VCaP (cell line): ENCODE measurements around the gene MTRR.
A peak's percentile ranks its signal among the peaks of the same experiment; 100 is the strongest.

Source experiments
- H3K27ac ChIP-seq: fragments of 450-650 bp; 2 replicates; pipeline ENCODE4 v1.5.1; 2017
- CTCF ChIP-seq: fragments of 450-650 bp; conservative IDR thresholded peaks from 2 replicates; pipeline ENCODE4 v1.5.1; 2017; ENCODE audit warnings: mild to moderate bottlenecking, moderate library complexity

Gene MTRR

GRCh38 chr5:7894439-7894838, 25.5 kb downstream of the MTRR start:
- no peak for TF ChIP-seq CTCF
- H3K27ac ChIP-seq = no peak overlapping the region

GRCh38 chr5:7894860-7895259, 25.9 kb downstream of the MTRR start:
- no peak overlapping the region for H3K27ac ChIP-seq

GRCh38 chr5:7897014-7897600, 28.2 kb downstream of the MTRR start:
- no peak overlapping the region for H3K27ac ChIP-seq

More at GRCh38 chr5:7894860-7895259, 25.9 kb downstream of the MTRR start:
- no peak for TF ChIP-seq CTCF

GRCh38 chr5:7902201-7902600, 33.3 kb downstream of the MTRR start:
- no peak for TF ChIP-seq CTCF
- H3K27ac ChIP-seq = peak overlapping the region; percentile 40

More at GRCh38 chr5:7897014-7897600, 28.2 kb downstream of the MTRR start:
- TF ChIP-seq CTCF = peak; percentile 81

- H3K27ac ChIP-seq = peak overlapping the region; percentile 40
- no peak for TF ChIP-seq CTCF
These were observed 34.0 kb downstream of the MTRR start for GRCh38 chr5:7902666-7903625.

GRCh38 chr5:7904170-7904569, 35.2 kb downstream of the MTRR start:
- no peak for TF ChIP-seq CTCF
- peak overlapping the region; percentile 40; the same call in 1 of the 2 replicates for H3K27ac ChIP-seq

GRCh38 chr5:7907612-7908011, 38.7 kb downstream of the MTRR start:
- no peak overlapping the region for H3K27ac ChIP-seq
- TF ChIP-seq CTCF = no peak
